ENCODE data around the gene WFDC1.

Gene WFDC1

DNA sequence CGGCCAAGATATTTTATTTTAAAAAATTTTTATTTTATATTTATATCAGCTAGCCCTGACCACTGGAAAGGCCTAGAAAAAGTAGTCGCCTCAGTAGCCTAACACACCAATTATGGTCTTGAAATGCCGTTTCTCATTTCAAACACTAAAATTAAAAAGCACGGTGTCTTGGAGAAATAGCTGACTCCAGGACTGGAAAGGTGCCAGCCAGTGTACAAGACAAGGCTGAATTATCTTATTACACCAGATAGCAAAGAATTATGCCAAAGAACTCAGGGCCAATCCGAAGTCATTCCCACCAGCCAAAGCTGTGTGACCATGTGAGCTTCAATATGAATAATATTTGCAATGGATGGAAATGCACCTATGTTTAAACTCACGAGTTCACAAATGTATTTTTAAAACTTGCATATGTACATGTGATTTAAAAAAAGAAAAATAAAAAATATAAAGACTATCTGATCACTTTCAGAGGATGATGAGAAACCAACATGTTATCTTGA is 53.8 kb downstream of the WFDC1 start:
- Histone ChIP-seq H3K27me3 (no peaks in the 10 kb centered on the region), H3K4me1 (peaks cover 0 to 11% (median 7%) of the 10 kb centered on the region in 10 experiments; a peak in 9 of 20 replicates), H3K9me3 (replicated peaks in 1 of 11) (no peaks in the 10 kb centered on the region), H4K20me1 (no peaks in the 10 kb centered on the region), H3K9ac (no peak overlapping the region), H3K4me3 (no peak overlapping the region), H3K36me3 (no peaks in the 10 kb centered on the region), H3K27ac (no peak overlapping the region), H3K4me2 (no peak overlapping the region)
- TF ChIP-seq Cebpa-rat (IDR thresholded peaks at IDR 0.05) = no peak

GRCh38 chr16:84349862-84350684 is 55.4 kb downstream of the WFDC1 start:
- Histone ChIP-seq H3K27me3 (no peaks in the 10 kb centered on the region), H4K20me1 (no peaks in the 10 kb centered on the region), H3K4me2 (peak overlapping the region in 6 of 11 experiments; percentile 1 to 35 (median 22); a peak in 6 of 22 replicates), H3K4me3 (no peak overlapping the region), H3K36me3 (no peaks in the 10 kb centered on the region), H3K4me1 (peaks cover 0 to 14% (median 7%) of the 10 kb centered on the region in 10 experiments; a peak in 9 of 20 replicates), H3K27ac (no peak overlapping the region), H3K9me3 (replicated peaks in 1 of 11) (no peaks in the 10 kb centered on the region), H3K9ac (no peak overlapping the region)
- TF ChIP-seq Cebpa-rat (IDR thresholded peaks at IDR 0.05) = no peak

- H3K36me3 ChIP-seq = no peaks in the 10 kb centered on the region
- H3K9ac ChIP-seq = no peak overlapping the region
Measured at GRCh38 chr16:84350685-84351400, 56.2 kb downstream of the WFDC1 start.

DNA sequence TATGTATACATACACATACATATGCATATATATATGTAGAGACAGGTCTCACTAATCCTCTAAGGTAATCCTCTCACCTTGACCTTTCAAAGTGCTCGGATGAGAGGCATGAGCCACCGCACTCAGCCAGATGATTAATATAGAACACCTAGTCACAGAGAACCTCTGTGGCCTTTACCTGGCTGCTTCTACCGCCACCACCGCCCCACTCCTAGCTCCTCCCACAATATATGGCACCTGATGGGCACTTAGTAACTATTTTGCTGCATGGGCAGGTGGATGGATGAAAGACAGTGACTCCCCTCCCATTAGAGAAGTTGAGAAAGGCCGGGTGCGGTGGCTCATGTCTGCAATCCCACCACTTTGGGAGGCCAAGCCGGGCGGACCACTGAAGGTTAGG is 57.0 kb downstream of the WFDC1 start:
- no peak for TF ChIP-seq Cebpa-rat (IDR thresholded peaks at IDR 0.05)
- H4K20me1 ChIP-seq = no peaks in the 10 kb centered on the region
- no peak overlapping the region for H3K4me2 ChIP-seq
- H3K9me3 ChIP-seq (replicated peaks in 1 of 11) = no peaks in the 10 kb centered on the region
- H3K4me1 ChIP-seq = peaks cover under 1 to 22% (median 8%) of the 10 kb centered on the region in 10 experiments; a peak in 19 of 20 replicates
- H3K9ac ChIP-seq = no peak overlapping the region
- no peak overlapping the region for H3K27ac ChIP-seq
- H3K27me3 ChIP-seq = no peaks in the 10 kb centered on the region
- H3K4me3 ChIP-seq = no peak overlapping the region
- no peaks in the 10 kb centered on the region for H3K36me3 ChIP-seq

More at GRCh38 chr16:84350685-84351400, 56.2 kb downstream of the WFDC1 start:
- no peaks in the 10 kb centered on the region for H4K20me1 ChIP-seq
- no peak overlapping the region for H3K4me2 ChIP-seq
- no peak overlapping the region for H3K4me3 ChIP-seq
- H3K9me3 ChIP-seq (replicated peaks in 1 of 11) = no peaks in the 10 kb centered on the region
- no peaks in the 10 kb centered on the region for H3K27me3 ChIP-seq
- no peak overlapping the region for H3K27ac ChIP-seq
- no peak for TF ChIP-seq Cebpa-rat (IDR thresholded peaks at IDR 0.05)
- H3K4me1 ChIP-seq = peaks cover 0 to 14% (median 7%) of the 10 kb centered on the region in 10 experiments; a peak in 10 of 20 replicates

- TF ChIP-seq Cebpa-rat (IDR thresholded peaks at IDR 0.05) = 0 out of 22 replicates have a peak, but pooled peaks of 1 of the 11 experiments have one; percentile 41
- H3K27me3 ChIP-seq = no peaks in the 10 kb centered on the region
- H3K4me3 ChIP-seq = no peak overlapping the region
- H3K27ac ChIP-seq = no peak overlapping the region
- H3K36me3 ChIP-seq = no peaks in the 10 kb centered on the region
- H3K4me2 ChIP-seq = peak overlapping the region in 2 of 11 experiments; percentile 6 to 29; a peak in 2 of 22 replicates
- no peaks in the 10 kb centered on the region for H4K20me1 ChIP-seq
- H3K9me3 ChIP-seq (replicated peaks in 1 of 11) = no peaks in the 10 kb centered on the region
- H3K4me1 ChIP-seq = peaks cover 6 to 43% (median 21%) of the 10 kb centered on the region in 10 experiments
- H3K9ac ChIP-seq = no peak overlapping the region
Measured at GRCh38 chr16:84354306-84354705, 59.6 kb downstream of the WFDC1 start.

DNA sequence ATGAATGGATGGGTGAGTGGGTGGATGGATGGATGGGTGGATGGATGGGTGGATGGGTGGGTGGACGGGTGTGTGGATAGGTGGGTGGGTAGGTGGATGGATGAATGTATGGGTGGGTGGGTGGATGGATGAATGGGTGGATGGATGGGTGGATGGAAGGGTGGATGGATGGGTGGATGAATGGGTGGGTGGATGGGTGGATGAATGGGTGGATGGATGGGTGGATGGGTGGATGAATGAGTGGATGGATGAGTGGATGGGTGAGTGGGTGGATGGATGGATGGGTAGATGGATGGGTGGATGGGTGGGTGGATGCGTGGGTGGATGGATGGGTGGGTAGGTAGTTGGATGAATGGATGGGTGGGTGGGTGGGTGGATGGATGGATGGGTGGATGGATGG is 60.5 kb downstream of the WFDC1 start:
- H3K27me3 ChIP-seq = no peaks in the 10 kb centered on the region
- no peaks in the 10 kb centered on the region for H3K36me3 ChIP-seq
- no peaks in the 10 kb centered on the region for H3K9me3 ChIP-seq (replicated peaks in 1 of 11)
- no peaks in the 10 kb centered on the region for H4K20me1 ChIP-seq
- H3K4me3 ChIP-seq = no peak overlapping the region
- TF ChIP-seq Cebpa-rat (IDR thresholded peaks at IDR 0.05) = no peak
- no peak overlapping the region for H3K27ac ChIP-seq
- no peak overlapping the region for H3K9ac ChIP-seq
- peaks cover 11 to 47% (median 28%) of the 10 kb centered on the region in 10 experiments for H3K4me1 ChIP-seq
- H3K4me2 ChIP-seq = no peak overlapping the region

GRCh38 chr16:84356176-84356575 is 61.5 kb downstream of the WFDC1 start:
- no peak overlapping the region for H3K9ac ChIP-seq
- no peaks in the 10 kb centered on the region for H4K20me1 ChIP-seq
- no peaks in the 10 kb centered on the region for H3K27me3 ChIP-seq
- H3K36me3 ChIP-seq = no peaks in the 10 kb centered on the region
- peak overlapping the region in 5 of 11 experiments; percentile 41 to 78 (median 57); a peak in 10 of 22 replicates for H3K4me2 ChIP-seq
- no peaks in the 10 kb centered on the region for H3K9me3 ChIP-seq (replicated peaks in 1 of 11)
- TF ChIP-seq Cebpa-rat (IDR thresholded peaks at IDR 0.05) = no peak
- no peak overlapping the region for H3K4me3 ChIP-seq
- H3K4me1 ChIP-seq = peaks cover 15 to 56% (median 35%) of the 10 kb centered on the region in 10 experiments
- H3K27ac ChIP-seq = peak overlapping the region in 5 of 11 experiments; percentile 29 to 70 (median 48); a peak in 6 of 22 replicates

DNA sequence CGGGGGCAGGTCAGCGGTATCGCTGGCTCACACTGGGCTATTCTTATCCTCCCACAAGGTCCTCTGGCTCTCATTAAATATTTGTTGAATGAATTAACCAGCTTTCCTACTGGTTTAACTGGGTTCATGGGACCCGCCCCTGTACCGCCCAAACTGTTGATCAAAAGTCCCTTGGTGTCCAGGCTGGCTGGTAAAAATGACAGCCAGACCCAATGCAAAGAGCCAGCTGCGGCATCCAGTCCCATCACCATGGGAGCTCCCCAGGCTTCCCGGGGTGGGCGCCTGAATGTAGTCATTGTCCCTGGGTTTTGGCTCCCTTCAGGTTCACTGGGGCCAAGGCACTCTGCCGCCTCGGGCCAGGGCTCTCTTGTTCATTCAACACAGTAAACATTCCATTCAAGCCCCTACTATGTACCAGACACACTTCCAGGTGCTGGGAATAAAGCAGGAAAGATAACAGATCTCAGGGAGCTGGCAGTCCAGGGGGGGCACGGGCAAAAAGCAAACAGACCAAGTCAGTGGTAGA is 62.0 kb downstream of the WFDC1 start:
- no peaks in the 10 kb centered on the region for H3K27me3 ChIP-seq
- H3K4me3 ChIP-seq = no peak overlapping the region
- peak overlapping the region in 5 of 11 experiments; percentile 29 to 70 (median 48); a peak in 10 of 22 replicates for H3K27ac ChIP-seq
- no peak for TF ChIP-seq Cebpa-rat (IDR thresholded peaks at IDR 0.05)
- H3K4me1 ChIP-seq = peaks cover 18 to 60% (median 38%) of the 10 kb centered on the region in 10 experiments
- no peaks in the 10 kb centered on the region for H3K36me3 ChIP-seq
- H3K9me3 ChIP-seq (replicated peaks in 1 of 11) = no peaks in the 10 kb centered on the region
- H4K20me1 ChIP-seq = no peaks in the 10 kb centered on the region
- peak overlapping the region in 2 of 11 experiments; percentile 12 to 25; a peak in 2 of 22 replicates for H3K9ac ChIP-seq
- H3K4me2 ChIP-seq = peak overlapping the region in 8 of 11 experiments; percentile 5 to 78 (median 56); a peak in 13 of 22 replicates
